WERI-Rb-1 (cell line): ENCODE measurements around the gene PIH1D1.
A peak's percentile ranks its signal among the peaks of the same experiment; 100 is the strongest.

ENCODE experiments used
- DNase-seq: peaks from one replicate; pipeline ENCODE4 v3.0.0-alpha.2; 2020
- H3K27ac ChIP-seq: fragments of 250-450 bp; sonication (Bioruptor Pico); 2 replicates; pipeline ENCODE4 v1.5.1; 2020; ENCODE audit warnings: mild to moderate bottlenecking, moderate library complexity
- H3K27me3 ChIP-seq: fragments of 250-450 bp; sonication (Bioruptor Pico); 2 replicates; pipeline ENCODE4 v1.5.1; 2021; ENCODE audit warnings: mild to moderate bottlenecking, low read depth, moderate library complexity; ENCODE audit not compliant: insufficient read depth, severe bottlenecking
- H3K36me3 ChIP-seq: fragments of 250-450 bp; sonication (Bioruptor Pico); 2 replicates; pipeline ENCODE4 v1.5.1; 2020; ENCODE audit warnings: mild to moderate bottlenecking, moderate library complexity
- H3K4me3 ChIP-seq: 2 replicates; pipeline ENCODE4 v1.5.1; 2011; ENCODE audit warnings: low read depth, mild to moderate bottlenecking, control low read depth, low read length
- H3K9me3 ChIP-seq: fragments of 250-450 bp; sonication (Bioruptor Pico); 2 replicates; pipeline ENCODE4 v1.5.1; 2021; ENCODE audit warnings: mild to moderate bottlenecking, moderate library complexity; ENCODE audit not compliant: severe bottlenecking
- CTCF ChIP-seq: IDR thresholded peaks from 2 replicates; pipeline ENCODE4 v1.5.1; 2011; ENCODE audit warnings: low read depth, mild to moderate bottlenecking, control low read depth, inconsistent platforms, low read length

The PIH1D1 gene

GRCh38 chr19:49451430-49452181 is at the start of gene PIH1D1:
Gene PIH1D1, minus strand, starts transcription at chr19:49451814. Its CDS starts 240 bp downstream, at chr19:49451574.
- no peak for TF ChIP-seq CTCF

GRCh38 chr19:49499030-49499670 is 47.5 kb upstream of the PIH1D1 start:
- Histone ChIP-seq H3K27me3 (no peaks in the 10 kb centered on the region), H3K27ac (no peak overlapping the region), H3K9me3 (no peaks in the 10 kb centered on the region), H3K36me3 (peaks cover 42% of the 10 kb centered on the region), H3K4me3 (no peak overlapping the region)
- DNase-seq, result no peak
- no peak for TF ChIP-seq CTCF

More at GRCh38 chr19:49451430-49452181, at the start of gene PIH1D1:
- peak within 1 kb of the TSS; percentile 96 for H3K27ac ChIP-seq
- peak; percentile 97 for DNase-seq
- H3K27me3 ChIP-seq, result no peaks in the 10 kb centered on the region
- no peaks in the 10 kb centered on the region for H3K9me3 ChIP-seq
- H3K36me3 ChIP-seq, result peaks cover 39% of the 10 kb centered on the region
- H3K4me3 ChIP-seq, result peak within 1 kb of the TSS; percentile 78

GRCh38 chr19:49498475-49498874 is 46.9 kb upstream of the PIH1D1 start:
- DNase-seq, result no peak
- TF ChIP-seq CTCF, result no peak
- H3K27ac ChIP-seq, result no peak overlapping the region
- no peaks in the 10 kb centered on the region for H3K27me3 ChIP-seq
- peaks cover 42% of the 10 kb centered on the region for H3K36me3 ChIP-seq
- H3K9me3 ChIP-seq, result no peaks in the 10 kb centered on the region
- no peak overlapping the region for H3K4me3 ChIP-seq

GRCh38 chr19:49497789-49498103 is 46.1 kb upstream of the PIH1D1 start:
- Histone ChIP-seq H3K4me3 (no peak overlapping the region), H3K27me3 (no peaks in the 10 kb centered on the region), H3K27ac (no peak overlapping the region; the same call in 1 of the 2 replicates), H3K36me3 (peaks cover 50% of the 10 kb centered on the region), H3K9me3 (no peaks in the 10 kb centered on the region)
- DNase-seq, result no peak
- no peak for TF ChIP-seq CTCF

GRCh38 chr19:49497047-49497788 is 45.6 kb upstream of the PIH1D1 start:
- H3K36me3 ChIP-seq, result peaks cover 55% of the 10 kb centered on the region
- no peaks in the 10 kb centered on the region for H3K9me3 ChIP-seq
- TF ChIP-seq CTCF, result no peak
- DNase-seq, result peak; percentile 52
- peak overlapping the region; percentile 99 for H3K4me3 ChIP-seq
- no peaks in the 10 kb centered on the region for H3K27me3 ChIP-seq
- H3K27ac ChIP-seq, result peak overlapping the region; percentile 95
